Measurements from ENCODE around the gene LDLRAD4.

The LDLRAD4 gene

GRCh38 chr18:13235421-13235831, 16.9 kb downstream of the LDLRAD4 start:
- no peak for TF ChIP-seq CTCF (IDR thresholded peaks at IDR 0.05; ENCODE audit: extremely low read depth, missing control alignments)
- DNase-seq (ENCODE audit: low spot score), result no peak

- DNase-seq (ENCODE audit: low spot score), result no peak
- no peak for TF ChIP-seq CTCF (IDR thresholded peaks at IDR 0.05; ENCODE audit: extremely low read depth, missing control alignments)
Observed at GRCh38 chr18:13235981-13236380, 17.4 kb downstream of the LDLRAD4 start.

GRCh38 chr18:13236411-13236810, 17.9 kb downstream of the LDLRAD4 start:
- DNase-seq (ENCODE audit: low spot score), result no peak
- no peak for TF ChIP-seq CTCF (IDR thresholded peaks at IDR 0.05; ENCODE audit: extremely low read depth, missing control alignments)

- no peak for TF ChIP-seq CTCF (IDR thresholded peaks at IDR 0.05; ENCODE audit: extremely low read depth, missing control alignments)
- no peak for DNase-seq (ENCODE audit: low spot score)
Observed at GRCh38 chr18:13237073-13237472, 18.5 kb downstream of the LDLRAD4 start.

GRCh38 chr18:13237641-13238040, 19.1 kb downstream of the LDLRAD4 start:
- DNase-seq (ENCODE audit: low spot score), result no peak
- TF ChIP-seq CTCF (IDR thresholded peaks at IDR 0.05; ENCODE audit: extremely low read depth, missing control alignments), result no peak

- no peak for TF ChIP-seq CTCF (IDR thresholded peaks at IDR 0.05; ENCODE audit: extremely low read depth, missing control alignments)
- DNase-seq (ENCODE audit: low spot score), result no peak
Observed at GRCh38 chr18:13239171-13239956, 20.8 kb downstream of the LDLRAD4 start.

- no peak for TF ChIP-seq CTCF (IDR thresholded peaks at IDR 0.05; ENCODE audit: extremely low read depth, missing control alignments)
- DNase-seq (ENCODE audit: low spot score), result no peak
Observed at GRCh38 chr18:13240060-13240725, 21.6 kb downstream of the LDLRAD4 start.

Data from GM20000 (cell line).